IPS-NIHi7 (cell line): ENCODE data around the gene TSEN2.

Source experiments
- DNase-seq: peaks from one replicate; pipeline ENCODE4 v3.0.0; 2012; ENCODE audit warnings: mixed read lengths; ENCODE audit errors: extremely low spot score

TSEN2 gene

GRCh38 chr3:12484198-12484982 is at the start of gene TSEN2:
Gene TSEN2, plus strand, starts transcription at chr3:12484480. Its CDS starts 5,321 bp downstream, at chr3:12489801.
- DNase-seq, result peak; percentile 99

GRCh38 chr3:12436514-12437220 is 47.6 kb upstream of the TSEN2 start:
- DNase-seq, result no peak

- DNase-seq, result no peak
These were observed 47.1 kb upstream of the TSEN2 start for GRCh38 chr3:12437221-12437605.

- DNase-seq, result no peak
These were observed 46.4 kb upstream of the TSEN2 start for GRCh38 chr3:12437861-12438260.

- no peak for DNase-seq
These were observed 46.0 kb upstream of the TSEN2 start for GRCh38 chr3:12438318-12438717.

- DNase-seq, result no peak
These were observed 44.9 kb upstream of the TSEN2 start for GRCh38 chr3:12439161-12439940.

- no peak for DNase-seq
These were observed 43.2 kb upstream of the TSEN2 start for GRCh38 chr3:12440927-12441714.

GRCh38 chr3:12442654-12443501 is 41.4 kb upstream of the TSEN2 start:
- no peak for DNase-seq

- no peak for DNase-seq
These were observed 40.3 kb upstream of the TSEN2 start for GRCh38 chr3:12443781-12444522.

GRCh38 chr3:12444582-12445471 is 39.5 kb upstream of the TSEN2 start:
- DNase-seq, result peak; percentile 80

- no peak for DNase-seq
These were observed 38.6 kb upstream of the TSEN2 start for GRCh38 chr3:12445523-12446240.

GRCh38 chr3:12446298-12446697 is 38.0 kb upstream of the TSEN2 start:
- DNase-seq, result no peak

GRCh38 chr3:12447075-12447474 is 37.2 kb upstream of the TSEN2 start:
- no peak for DNase-seq

GRCh38 chr3:12448404-12449202 is 35.7 kb upstream of the TSEN2 start:
- DNase-seq, result peak; percentile 51

GRCh38 chr3:12449889-12450682 is 34.2 kb upstream of the TSEN2 start:
- DNase-seq, result no peak

- no peak for DNase-seq
These were observed 32.8 kb upstream of the TSEN2 start for GRCh38 chr3:12451481-12451880.

GRCh38 chr3:12451960-12452359 is 32.3 kb upstream of the TSEN2 start:
- no peak for DNase-seq
